Fibroblast of skin of right quadriceps (primary cell): Measurements from ENCODE around the gene SYNE2.
"Not testable (repeated sequence)": the region's sequence is repeated elsewhere in the genome, so short reads cannot be mapped to it uniquely, and the experiment has no call there.

Source experiments
- DNase-seq: peaks from one replicate; pipeline ENCODE4 v3.0.0-alpha.2; 2013

The SYNE2 gene

GRCh38 chr14:64126548-64126947 is 273.7 kb downstream of the SYNE2 start:
- DNase-seq, result no peak

- peak; percentile 7 for DNase-seq
Measured at GRCh38 chr14:64137657-64138290, 285.0 kb downstream of the SYNE2 start.

GRCh38 chr14:64147126-64147790 is 294.5 kb downstream of the SYNE2 start:
- DNase-seq, result peak; percentile 2

- no peak for DNase-seq
Measured at GRCh38 chr14:64149921-64150320, 297.1 kb downstream of the SYNE2 start.

GRCh38 chr14:64158608-64159007 is 305.8 kb downstream of the SYNE2 start:
- DNase-seq, result no peak

GRCh38 chr14:64159588-64159987 is 306.8 kb downstream of the SYNE2 start:
- DNase-seq, result no peak

GRCh38 chr14:64170181-64170580 is 317.4 kb downstream of the SYNE2 start:
- DNase-seq, result no peak

- DNase-seq, result no peak
Measured at GRCh38 chr14:64174922-64175782, 322.3 kb downstream of the SYNE2 start.

GRCh38 chr14:64176330-64176729 is 323.5 kb downstream of the SYNE2 start:
- no peak for DNase-seq

GRCh38 chr14:64178814-64179213 is 326.0 kb downstream of the SYNE2 start:
- no peak for DNase-seq

GRCh38 chr14:64182908-64183307 is 330.1 kb downstream of the SYNE2 start:
- DNase-seq, result not testable (repeated sequence)

GRCh38 chr14:64184103-64184729 is 331.4 kb downstream of the SYNE2 start:
- no peak for DNase-seq

- no peak for DNase-seq
Measured at GRCh38 chr14:64185184-64185583, 332.4 kb downstream of the SYNE2 start.

- DNase-seq, result no peak
Measured at GRCh38 chr14:64186231-64187129, 333.7 kb downstream of the SYNE2 start.

GRCh38 chr14:64187331-64187730 is 334.5 kb downstream of the SYNE2 start:
- no peak for DNase-seq

GRCh38 chr14:64190974-64191502 is 338.2 kb downstream of the SYNE2 start:
- no peak for DNase-seq

- peak; percentile 86 for DNase-seq
Measured at GRCh38 chr14:64191756-64192155, 339.0 kb downstream of the SYNE2 start.

GRCh38 chr14:64193821-64194220 is 341.0 kb downstream of the SYNE2 start:
- no peak for DNase-seq

- DNase-seq, result no peak
Measured at GRCh38 chr14:64194404-64194803, 341.6 kb downstream of the SYNE2 start.

GRCh38 chr14:64195199-64195598 is 342.4 kb downstream of the SYNE2 start:
- DNase-seq, result no peak

GRCh38 chr14:64196056-64196455 is 343.3 kb downstream of the SYNE2 start:
- no peak for DNase-seq
